ENCODE measurements around the gene TNFAIP8L3.

TNFAIP8L3 gene

DNA sequence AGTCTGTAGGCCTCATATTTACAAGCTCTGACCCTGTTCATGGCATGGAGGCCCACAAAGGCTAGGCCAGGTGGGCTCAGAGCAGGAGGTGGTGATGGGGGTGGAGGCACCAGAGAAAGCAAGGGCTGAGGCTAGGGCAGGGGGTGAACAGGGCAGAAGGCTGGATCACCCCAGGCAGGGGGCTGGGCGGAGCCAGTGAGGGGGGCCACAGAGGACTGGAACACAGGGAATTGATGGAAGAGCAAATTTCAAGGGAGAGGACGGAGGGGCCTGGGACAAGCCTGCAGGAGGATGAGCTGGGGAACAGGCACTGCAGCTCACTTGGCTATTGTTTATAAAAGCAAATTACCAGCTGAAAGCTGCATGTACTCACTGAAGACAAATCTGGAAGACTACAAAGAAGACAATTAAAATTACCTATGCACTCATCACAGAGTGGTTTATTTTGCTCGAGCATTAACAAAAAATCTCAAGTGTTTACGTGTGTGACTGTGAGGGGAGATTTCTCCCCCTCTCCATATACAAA, 11.0 kb downstream of the TNFAIP8L3 start:
- H3K4me3 ChIP-seq (ENCODE audit: low read length): no peak overlapping the region
- no peak for DNase-seq (ENCODE audit: low read depth)
- TF ChIP-seq, protein P1, sequence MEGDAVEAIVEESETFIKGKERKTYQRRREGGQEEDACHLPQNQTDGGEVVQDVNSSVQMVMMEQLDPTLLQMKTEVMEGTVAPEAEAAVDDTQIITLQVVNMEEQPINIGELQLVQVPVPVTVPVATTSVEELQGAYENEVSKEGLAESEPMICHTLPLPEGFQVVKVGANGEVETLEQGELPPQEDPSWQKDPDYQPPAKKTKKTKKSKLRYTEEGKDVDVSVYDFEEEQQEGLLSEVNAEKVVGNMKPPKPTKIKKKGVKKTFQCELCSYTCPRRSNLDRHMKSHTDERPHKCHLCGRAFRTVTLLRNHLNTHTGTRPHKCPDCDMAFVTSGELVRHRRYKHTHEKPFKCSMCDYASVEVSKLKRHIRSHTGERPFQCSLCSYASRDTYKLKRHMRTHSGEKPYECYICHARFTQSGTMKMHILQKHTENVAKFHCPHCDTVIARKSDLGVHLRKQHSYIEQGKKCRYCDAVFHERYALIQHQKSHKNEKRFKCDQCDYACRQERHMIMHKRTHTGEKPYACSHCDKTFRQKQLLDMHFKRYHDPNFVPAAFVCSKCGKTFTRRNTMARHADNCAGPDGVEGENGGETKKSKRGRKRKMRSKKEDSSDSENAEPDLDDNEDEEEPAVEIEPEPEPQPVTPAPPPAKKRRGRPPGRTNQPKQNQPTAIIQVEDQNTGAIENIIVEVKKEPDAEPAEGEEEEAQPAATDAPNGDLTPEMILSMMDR (conservative IDR thresholded peaks at IDR 0.05; ENCODE audit: low read length): no peak

DNA sequence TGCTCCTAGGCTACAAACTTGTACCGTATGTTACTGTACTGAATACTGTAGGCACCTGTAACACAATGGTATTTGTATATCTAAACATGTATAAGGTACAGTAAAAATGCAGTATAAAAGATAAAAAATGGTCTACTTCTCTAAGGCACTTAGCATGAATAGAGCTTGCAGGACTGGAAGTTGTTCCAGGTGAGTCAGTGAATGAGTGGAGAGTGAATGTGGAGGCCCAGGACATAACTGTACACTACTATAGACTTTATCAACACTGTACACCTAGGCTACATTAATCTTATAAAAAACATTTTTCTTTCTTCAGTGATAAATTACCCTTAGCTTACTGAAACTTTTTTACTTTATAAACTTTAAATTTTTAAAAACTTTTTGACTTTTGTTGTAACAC, 12.5 kb downstream of the TNFAIP8L3 start:
- H3K4me3 ChIP-seq (ENCODE audit: low read length): no peak overlapping the region
- TF ChIP-seq, protein P1 (conservative IDR thresholded peaks at IDR 0.05; ENCODE audit: low read length): no peak
- no peak for DNase-seq (ENCODE audit: low read depth)

DNA sequence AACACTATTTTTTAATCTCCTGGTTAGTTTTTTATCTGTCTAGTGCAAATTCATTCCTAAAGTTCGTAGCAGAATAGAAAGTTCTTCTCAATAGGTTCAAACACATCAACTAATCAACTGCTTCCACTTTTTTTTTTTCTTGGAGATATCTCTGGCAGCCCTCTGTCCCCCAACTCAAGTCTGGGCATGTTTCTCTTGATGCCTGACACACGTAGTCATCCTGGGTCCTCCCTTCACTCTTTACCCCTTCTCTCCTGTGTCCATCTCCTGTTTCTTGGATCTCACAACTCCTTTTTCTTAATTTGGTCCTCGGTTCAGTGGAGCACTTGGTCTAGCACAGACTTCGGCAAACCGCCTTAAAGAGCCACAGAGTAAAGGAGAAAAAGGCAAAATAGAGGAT, 14.4 kb downstream of the TNFAIP8L3 start:
- TF ChIP-seq, protein P1 (conservative IDR thresholded peaks at IDR 0.05; ENCODE audit: low read length): no peak
- H3K4me3 ChIP-seq (ENCODE audit: low read length): no peak overlapping the region
- no peak for DNase-seq (ENCODE audit: low read depth)

DNA sequence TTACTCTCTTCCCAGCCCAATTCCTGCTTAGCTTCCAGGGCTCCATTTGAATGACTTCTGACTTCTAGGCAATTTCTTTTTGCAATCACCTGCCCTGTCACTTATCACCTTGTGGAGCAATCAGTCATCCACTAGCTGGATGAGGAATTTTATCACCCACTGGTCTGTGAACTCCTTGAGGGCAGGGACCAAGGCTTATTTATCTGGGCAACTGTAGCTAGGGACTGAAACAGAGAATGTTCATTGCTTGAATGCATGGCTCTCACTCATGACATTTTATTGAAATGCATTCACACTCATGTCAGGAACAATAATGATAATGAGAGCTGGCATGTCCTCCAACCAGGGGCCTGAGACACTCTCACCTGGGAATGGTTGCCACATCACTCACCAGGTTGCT, 15.5 kb downstream of the TNFAIP8L3 start:
- TF ChIP-seq, protein P1 (conservative IDR thresholded peaks at IDR 0.05; ENCODE audit: low read length): no peak
- no peak for DNase-seq (ENCODE audit: low read depth)
- no peak overlapping the region for H3K4me3 ChIP-seq (ENCODE audit: low read length)

DNA sequence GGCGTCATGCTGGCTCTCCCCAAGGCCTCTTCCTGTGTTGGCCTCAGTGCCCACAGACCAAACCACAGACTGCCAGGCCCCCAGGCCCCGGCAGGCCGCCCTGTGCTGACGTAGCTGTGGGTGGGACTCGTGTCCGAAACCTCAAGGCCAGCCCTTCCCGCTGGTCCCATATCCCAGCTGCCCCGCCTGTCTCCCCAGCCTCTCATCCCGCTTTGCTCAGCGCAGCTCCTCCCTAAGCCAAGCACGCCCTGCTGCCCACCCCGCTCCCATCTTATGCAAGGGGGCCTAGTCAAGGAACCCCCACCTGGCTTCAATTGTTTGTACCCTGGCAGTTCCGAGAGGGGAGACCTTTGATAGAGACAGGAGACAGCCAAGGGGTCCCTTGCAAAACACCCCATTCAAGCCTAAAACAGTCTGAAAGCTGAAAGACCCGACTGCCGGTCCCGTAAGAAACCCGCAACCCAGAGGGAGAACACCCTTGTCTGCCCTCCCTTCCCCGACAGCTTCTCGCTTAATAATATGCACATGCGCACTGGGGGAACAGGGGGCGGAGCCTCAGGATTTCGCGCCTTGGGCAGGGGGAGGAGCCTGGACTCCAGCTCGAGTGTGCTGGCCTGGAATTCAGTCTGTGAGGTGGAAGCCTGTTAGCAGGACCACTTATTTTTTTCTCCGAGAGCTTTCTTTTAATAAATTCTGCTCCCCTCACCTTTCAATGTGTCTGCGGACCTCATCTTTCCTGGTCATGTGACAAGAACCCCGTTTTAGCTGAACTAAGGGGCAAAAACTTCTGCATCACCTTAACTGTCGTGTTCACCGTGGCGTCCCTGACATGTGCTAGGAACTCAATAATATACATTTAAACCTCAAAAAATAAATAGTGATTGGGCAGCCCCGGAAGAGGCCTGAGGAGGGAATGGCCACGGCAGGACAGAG, 17.2 kb downstream of the TNFAIP8L3 start:
- H3K4me3 ChIP-seq (ENCODE audit: low read length): peak overlapping the region; percentile 42
- TF ChIP-seq, protein P1 (conservative IDR thresholded peaks at IDR 0.05; ENCODE audit: low read length): no peak
- DNase-seq (ENCODE audit: low read depth): peak; percentile 54

DNA sequence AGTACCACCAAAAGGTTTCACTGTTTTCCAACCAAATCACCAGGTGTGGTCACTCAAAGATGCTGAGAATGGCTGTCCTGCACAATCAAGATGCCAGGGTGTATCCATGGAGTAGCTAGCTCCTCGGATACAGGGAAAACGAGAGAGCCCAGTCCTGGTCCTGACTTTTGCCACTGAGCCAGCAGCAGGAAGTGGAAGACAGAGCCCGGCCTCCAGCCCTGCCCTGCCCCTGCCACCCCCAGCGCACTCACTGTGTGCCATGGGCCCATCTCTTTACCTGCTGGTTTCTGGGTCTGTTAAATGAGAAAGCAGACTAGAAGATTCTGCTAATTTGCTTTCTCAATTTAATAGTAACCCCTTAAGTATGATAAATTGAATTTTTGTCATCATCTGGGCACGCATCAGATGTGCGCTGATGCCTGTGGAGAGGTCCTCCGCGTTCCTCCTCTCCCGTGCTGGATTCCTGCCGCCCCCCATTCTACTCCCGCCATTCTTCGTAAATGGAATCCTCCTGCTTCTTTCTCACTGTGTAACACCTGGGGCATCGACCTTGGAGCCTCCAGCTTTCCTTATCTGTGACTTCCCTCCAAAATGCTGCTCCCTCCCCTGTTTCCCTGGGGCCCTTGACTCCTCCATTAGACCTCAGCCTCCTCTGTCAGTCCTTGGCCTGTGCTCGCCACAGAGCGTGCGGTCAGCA, 18.0 kb downstream of the TNFAIP8L3 start:
- TF ChIP-seq, protein P1 (conservative IDR thresholded peaks at IDR 0.05; ENCODE audit: low read length): no peak
- no peak for DNase-seq (ENCODE audit: low read depth)
- H3K4me3 ChIP-seq (ENCODE audit: low read length): no peak overlapping the region
